Liver (tissue), 9 donors: ENCODE results near the gene TRAPPC5. TPM values are rescaled to one million over a fixed set of nuclear protein-coding genes. Genes with fewer than 3 reads are reported as not detected.

Source experiments
- DNase-seq: peaks from one replicate; pipeline ENCODE4 v3.0.0-alpha.2; 2017; ENCODE audit warnings: low spot score
- H3K27ac ChIP-seq, 2 donors: one replicate each; pipeline ENCODE4 v1.7.0; 2013; ENCODE audit warnings: inconsistent platforms in 2 of 2, low read length in 2 of 2, control low read depth in 1 of 2, low read depth in 1 of 2, mild to moderate bottlenecking in 1 of 2
- H3K27me3 ChIP-seq, 4 donors: one replicate each; pipeline versions ENCODE4 v1.6.1 to v1.7.0; 2013; ENCODE audit warnings: low read length in 3 of 4, inconsistent platforms in 1 of 4, mild to moderate bottlenecking in 1 of 4, moderate library complexity in 1 of 4; ENCODE audit not compliant: control insufficient read depth in 4 of 4, insufficient read depth in 4 of 4
- H3K36me3 ChIP-seq, 4 donors: one replicate each; pipeline versions ENCODE4 v1.6.1 to v1.7.0; 2013; ENCODE audit warnings: low read length in 3 of 4, mild to moderate bottlenecking in 3 of 4, low read depth in 1 of 4, moderate library complexity in 1 of 4; ENCODE audit not compliant: control insufficient read depth in 4 of 4, insufficient read depth in 3 of 4
- H3K4me1 ChIP-seq, 4 donors: one replicate each; pipeline versions ENCODE4 v1.6.1 to v1.7.0; 2013; ENCODE audit warnings: low read length in 3 of 4, mild to moderate bottlenecking in 3 of 4, moderate library complexity in 1 of 4; ENCODE audit not compliant: control insufficient read depth in 4 of 4, insufficient read depth in 4 of 4
- H3K4me3 ChIP-seq, 3 donors: one replicate each; pipeline versions ENCODE4 v1.6.1 to v1.7.0; 2013; ENCODE audit warnings: low read length in 3 of 3, control low read depth in 1 of 3, low read depth in 1 of 3, mild to moderate bottlenecking in 1 of 3
- H3K9ac ChIP-seq, 2 donors: one replicate each; pipeline ENCODE4 v1.7.0; 2013; ENCODE audit warnings: low read length in 2 of 2, mild to moderate bottlenecking in 2 of 2, moderate library complexity in 2 of 2, control low read depth in 1 of 2, low read depth in 1 of 2
- H3K9me3 ChIP-seq, 4 donors: one replicate each; pipeline versions ENCODE4 v1.6.1 to v1.7.0; 2013; ENCODE audit warnings: low read length in 3 of 4; ENCODE audit not compliant: control insufficient read depth in 4 of 4
- CTCF ChIP-seq: fragments of 150-350 bp; IDR thresholded peaks from 2 replicates; pipeline ENCODE4 v1.5.1; 2017; ENCODE audit warnings: improper control_type of control experiment, low read depth, low read length; ENCODE audit not compliant: missing input control
- EGR1 ChIP-seq, 2 donors: IDR thresholded peaks; 2 replicates each; pipeline ENCODE4 v1.6.1; 2016 to 2018; ENCODE audit warnings: antibody characterized with exemption in 2 of 2, low read depth in 2 of 2
- FOXA1 ChIP-seq: IDR thresholded peaks from 2 replicates; pipeline ENCODE4 v1.6.1; 2016; ENCODE audit warnings: antibody characterized with exemption
- FOXA2 ChIP-seq: IDR thresholded peaks from 2 replicates; pipeline ENCODE4 v1.6.1; 2016; ENCODE audit warnings: antibody characterized with exemption
- GABPA ChIP-seq, 2 donors: IDR thresholded peaks in 1 of 2; conservative IDR thresholded peaks in 1 of 2; 2 replicates each; pipeline ENCODE4 v1.6.1; 2016; ENCODE audit warnings: antibody characterized with exemption in 2 of 2, mild to moderate bottlenecking in 1 of 2, moderate library complexity in 1 of 2
- HNF4A ChIP-seq, 2 donors: conservative IDR thresholded peaks; 2 replicates each; pipeline ENCODE4 v1.6.1; 2016; ENCODE audit warnings: antibody characterized with exemption in 2 of 2, mild to moderate bottlenecking in 2 of 2
- HNF4G ChIP-seq: IDR thresholded peaks from 2 replicates; pipeline ENCODE4 v1.6.1; 2016; ENCODE audit warnings: antibody characterized with exemption
- MAX ChIP-seq: IDR thresholded peaks from 2 replicates; pipeline ENCODE4 v1.6.1; 2016; ENCODE audit warnings: antibody characterized with exemption
- NR2F2 ChIP-seq: IDR thresholded peaks from 2 replicates; pipeline ENCODE4 v1.6.1; 2016; ENCODE audit warnings: antibody characterized with exemption
- RAD21 ChIP-seq, 2 donors: IDR thresholded peaks; 2 replicates each; pipeline ENCODE4 v1.6.1; 2016; ENCODE audit warnings: antibody characterized with exemption in 2 of 2, mild to moderate bottlenecking in 2 of 2
- REST ChIP-seq: IDR thresholded peaks from 2 replicates; pipeline ENCODE4 v1.6.1; 2016; ENCODE audit warnings: antibody characterized with exemption, mild to moderate bottlenecking
- RXRA ChIP-seq, 2 donors: IDR thresholded peaks; 2 replicates each; pipeline ENCODE4 v1.6.1; 2017 to 2018; ENCODE audit warnings: antibody characterized with exemption in 2 of 2, mild to moderate bottlenecking in 1 of 2
- SP1 ChIP-seq: IDR thresholded peaks from 2 replicates; pipeline ENCODE4 v1.6.1; 2018; ENCODE audit warnings: antibody characterized with exemption, mild to moderate bottlenecking
- TAF1 ChIP-seq: conservative IDR thresholded peaks from 2 replicates; pipeline ENCODE4 v1.6.1; 2016; ENCODE audit warnings: antibody characterized with exemption, mild to moderate bottlenecking
- YY1 ChIP-seq: IDR thresholded peaks from 2 replicates; pipeline ENCODE4 v1.6.1; 2016; ENCODE audit warnings: antibody characterized with exemption, mild to moderate bottlenecking
- ZBTB33 ChIP-seq: IDR thresholded peaks from 2 replicates; pipeline ENCODE4 v1.6.1; 2016; ENCODE audit warnings: antibody characterized with exemption
- WGBS: extraction: QIAGEN DNeasy Blood & Tissue Kit; methylation state at CpG from one replicate; pipeline ENCODE4 v1.1.7; 2013; 5-methylcytosine and 5-hydroxymethylcytosine counted together
- polyA plus RNA-seq, 2 donors: library from polyadenylated mRNA; stranded (reverse) in 1 of 2; unstranded in 1 of 2; fragments of 200-250 nt in 1 of 2; fragments of >200 nt in 1 of 2; fragmentation: Nextera tagmentation in 1 of 2; extraction: Ambion mirVana in 1 of 2; gene quantifications; one replicate each; pipeline versions ENCODE4 v1.2.1 to v1.2.3, GENCODE V29; 2013 to 2015
- total RNA-seq, 2 donors: library from RNA; depleted of rRNA; stranded (reverse); fragments of >200 nt; gene quantifications; one replicate each; pipeline ENCODE4 v1.2.3, GENCODE V29; 2014
- TF ChIP-seq, protein P1 (sequence below): IDR thresholded peaks from 2 replicates; pipeline ENCODE4 v1.6.1; 2016; ENCODE audit warnings: antibody characterized with exemption
- donor health status: healthy.
- donor health status: healthy.
- donor health status: healthy.
- donor health status: healthy.
- donor health status: healthy.

TRAPPC5 gene
- total and polyA plus RNA-seq, 4 donors, result 22.5 to 130 (median 55.2) TPM

DNA sequence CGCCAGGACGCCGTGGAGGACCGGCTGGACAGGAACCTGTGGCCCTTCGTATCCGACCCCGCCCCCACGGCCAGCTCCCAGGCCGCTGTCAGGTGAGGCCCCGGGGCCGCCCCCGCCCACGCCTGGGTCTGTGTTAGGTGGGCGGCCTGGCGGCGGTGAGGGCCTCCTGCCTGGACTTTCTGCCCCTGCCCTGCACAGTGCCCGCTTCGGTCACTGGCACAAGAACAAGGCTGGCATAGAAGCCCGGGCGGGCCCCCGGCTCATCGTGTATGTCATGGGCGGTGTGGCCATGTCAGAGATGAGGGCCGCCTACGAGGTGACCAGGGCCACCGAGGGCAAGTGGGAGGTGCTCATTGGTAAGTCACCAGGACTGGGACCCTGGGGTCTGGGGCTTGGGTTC, 33.5 kb upstream of the TRAPPC5 start:
- Histone ChIP-seq H3K4me1 (peaks cover 0 to 5% (median under 1%) of the 10 kb centered on the region in 4 donors), H3K36me3 (peaks cover 0 to 3% (median 0%) of the 10 kb centered on the region in 4 donors), H3K27me3 (no peaks in the 10 kb centered on the region), H3K27ac (no peak overlapping the region), H3K9ac (no peak overlapping the region), H3K4me3 (no peak overlapping the region), H3K9me3 (no peaks in the 10 kb centered on the region)
- 93% methylated on average over 26 of the region's 26 CpGs for WGBS
- TF ChIP-seq TAF1 (no peak), FOXA1 (no peak), MAX (no peak), EGR1 (IDR thresholded peaks at IDR 0.05; ENCODE audit: low read depth in 2 of 2) (no peak), HNF4G (no peak), SP1 (no peak), GABPA (IDR thresholded peaks at IDR 0.05 in 1 of 2, conservative IDR thresholded peaks at IDR 0.05 in 1 of 2) (no peak), RXRA (IDR thresholded peaks at IDR 0.05) (no peak), REST (no peak), CTCF (no peak), FOXA2 (no peak), RAD21 (IDR thresholded peaks at IDR 0.05) (no peak), HNF4A (conservative IDR thresholded peaks at IDR 0.05) (no peak), ZBTB33 (no peak), YY1 (no peak), NR2F2 (no peak)
- TF ChIP-seq, protein P1, sequence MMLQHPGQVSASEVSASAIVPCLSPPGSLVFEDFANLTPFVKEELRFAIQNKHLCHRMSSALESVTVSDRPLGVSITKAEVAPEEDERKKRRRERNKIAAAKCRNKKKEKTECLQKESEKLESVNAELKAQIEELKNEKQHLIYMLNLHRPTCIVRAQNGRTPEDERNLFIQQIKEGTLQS, result no peak
- no peak for DNase-seq
